ENCODE data around the gene ERC2.

DNA sequence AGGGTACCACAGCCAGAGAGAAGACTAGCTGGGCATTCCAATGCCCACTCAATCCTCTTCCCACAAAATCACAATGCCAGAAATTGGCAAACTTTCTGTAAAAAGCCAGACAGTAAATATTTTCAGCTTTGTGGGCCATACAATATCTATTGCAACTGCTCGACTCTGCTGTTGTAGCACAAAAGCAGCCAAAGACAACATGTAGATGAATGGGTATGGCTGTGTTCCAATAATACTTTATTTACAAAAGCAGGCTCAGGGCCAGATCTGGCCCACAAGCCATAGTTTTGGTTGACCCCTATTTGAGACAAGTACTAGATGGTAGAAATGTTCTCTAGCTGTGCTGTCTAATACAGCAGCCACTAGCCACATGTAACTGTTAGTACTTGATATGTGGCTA is 330.9 kb downstream of the ERC2 start:
- TF ChIP-seq CREB1 (IDR thresholded peaks at IDR 0.05; ENCODE audit: low read depth), result no peak
- TF ChIP-seq EP300 (IDR thresholded peaks at IDR 0.05; ENCODE audit: borderline replicate concordance), result no peak
- no peak for TF ChIP-seq TAF1 (IDR thresholded peaks at IDR 0.05; ENCODE audit: low read depth)
- TF ChIP-seq RAD21 (IDR thresholded peaks at IDR 0.05; ENCODE audit: low read depth), result no peak
- TF ChIP-seq CEBPB (IDR thresholded peaks at IDR 0.05), result no peak
- no peak for TF ChIP-seq TCF12 (IDR thresholded peaks at IDR 0.05; ENCODE audit: low read depth)
- no peak for TF ChIP-seq TEAD4 (IDR thresholded peaks at IDR 0.05)
- TF ChIP-seq, protein P1, sequence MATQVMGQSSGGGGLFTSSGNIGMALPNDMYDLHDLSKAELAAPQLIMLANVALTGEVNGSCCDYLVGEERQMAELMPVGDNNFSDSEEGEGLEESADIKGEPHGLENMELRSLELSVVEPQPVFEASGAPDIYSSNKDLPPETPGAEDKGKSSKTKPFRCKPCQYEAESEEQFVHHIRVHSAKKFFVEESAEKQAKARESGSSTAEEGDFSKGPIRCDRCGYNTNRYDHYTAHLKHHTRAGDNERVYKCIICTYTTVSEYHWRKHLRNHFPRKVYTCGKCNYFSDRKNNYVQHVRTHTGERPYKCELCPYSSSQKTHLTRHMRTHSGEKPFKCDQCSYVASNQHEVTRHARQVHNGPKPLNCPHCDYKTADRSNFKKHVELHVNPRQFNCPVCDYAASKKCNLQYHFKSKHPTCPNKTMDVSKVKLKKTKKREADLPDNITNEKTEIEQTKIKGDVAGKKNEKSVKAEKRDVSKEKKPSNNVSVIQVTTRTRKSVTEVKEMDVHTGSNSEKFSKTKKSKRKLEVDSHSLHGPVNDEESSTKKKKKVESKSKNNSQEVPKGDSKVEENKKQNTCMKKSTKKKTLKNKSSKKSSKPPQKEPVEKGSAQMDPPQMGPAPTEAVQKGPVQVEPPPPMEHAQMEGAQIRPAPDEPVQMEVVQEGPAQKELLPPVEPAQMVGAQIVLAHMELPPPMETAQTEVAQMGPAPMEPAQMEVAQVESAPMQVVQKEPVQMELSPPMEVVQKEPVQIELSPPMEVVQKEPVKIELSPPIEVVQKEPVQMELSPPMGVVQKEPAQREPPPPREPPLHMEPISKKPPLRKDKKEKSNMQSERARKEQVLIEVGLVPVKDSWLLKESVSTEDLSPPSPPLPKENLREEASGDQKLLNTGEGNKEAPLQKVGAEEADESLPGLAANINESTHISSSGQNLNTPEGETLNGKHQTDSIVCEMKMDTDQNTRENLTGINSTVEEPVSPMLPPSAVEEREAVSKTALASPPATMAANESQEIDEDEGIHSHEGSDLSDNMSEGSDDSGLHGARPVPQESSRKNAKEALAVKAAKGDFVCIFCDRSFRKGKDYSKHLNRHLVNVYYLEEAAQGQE (IDR thresholded peaks at IDR 0.05; ENCODE audit: low read depth), result no peak
- no peak for TF ChIP-seq EGR1 (IDR thresholded peaks at IDR 0.05)

Measured in Ishikawa (cell line).